GM10266 (cell line): Measurements from ENCODE around the gene AKAP13.
A peak's percentile ranks its signal among the peaks of the same experiment; 100 is the strongest.
"Not testable (repeated sequence)": the region's sequence is repeated elsewhere in the genome, so short reads cannot be mapped to it uniquely, and the experiment has no call there.

Experiments used
- DNase-seq: peaks from one replicate; pipeline ENCODE4 v3.0.0; 2012; ENCODE audit errors: extremely low spot score
- TF ChIP-seq, protein P1 (sequence below): IDR thresholded peaks from 2 replicates; pipeline ENCODE4 v1.5.1; 2012; ENCODE audit warnings: mild to moderate bottlenecking, low read depth; ENCODE audit not compliant: control insufficient read depth, insufficient read depth; ENCODE audit errors: missing control alignments

AKAP13 gene

DNA sequence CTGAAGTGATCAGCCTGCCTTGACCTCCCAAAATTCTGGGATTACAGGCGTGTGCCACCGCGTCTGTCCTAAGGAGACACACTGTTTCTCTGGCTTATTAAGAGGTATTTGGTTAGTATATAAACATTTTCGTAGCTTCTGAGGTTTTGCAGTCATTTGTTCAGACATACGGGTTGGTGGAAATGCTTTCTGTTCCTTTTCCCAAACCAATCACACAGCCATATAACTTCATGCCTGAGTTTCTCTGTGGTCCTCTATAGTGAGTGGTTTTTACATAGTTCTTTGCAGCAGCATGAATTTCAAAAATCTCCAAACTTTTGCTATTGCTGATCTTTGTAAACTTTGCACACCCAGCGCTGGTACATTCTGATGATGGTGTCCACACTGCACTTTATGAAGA, 100.5 kb downstream of the AKAP13 start:
- TF ChIP-seq, protein P1, sequence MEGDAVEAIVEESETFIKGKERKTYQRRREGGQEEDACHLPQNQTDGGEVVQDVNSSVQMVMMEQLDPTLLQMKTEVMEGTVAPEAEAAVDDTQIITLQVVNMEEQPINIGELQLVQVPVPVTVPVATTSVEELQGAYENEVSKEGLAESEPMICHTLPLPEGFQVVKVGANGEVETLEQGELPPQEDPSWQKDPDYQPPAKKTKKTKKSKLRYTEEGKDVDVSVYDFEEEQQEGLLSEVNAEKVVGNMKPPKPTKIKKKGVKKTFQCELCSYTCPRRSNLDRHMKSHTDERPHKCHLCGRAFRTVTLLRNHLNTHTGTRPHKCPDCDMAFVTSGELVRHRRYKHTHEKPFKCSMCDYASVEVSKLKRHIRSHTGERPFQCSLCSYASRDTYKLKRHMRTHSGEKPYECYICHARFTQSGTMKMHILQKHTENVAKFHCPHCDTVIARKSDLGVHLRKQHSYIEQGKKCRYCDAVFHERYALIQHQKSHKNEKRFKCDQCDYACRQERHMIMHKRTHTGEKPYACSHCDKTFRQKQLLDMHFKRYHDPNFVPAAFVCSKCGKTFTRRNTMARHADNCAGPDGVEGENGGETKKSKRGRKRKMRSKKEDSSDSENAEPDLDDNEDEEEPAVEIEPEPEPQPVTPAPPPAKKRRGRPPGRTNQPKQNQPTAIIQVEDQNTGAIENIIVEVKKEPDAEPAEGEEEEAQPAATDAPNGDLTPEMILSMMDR = no peak
- DNase-seq = no peak

DNA sequence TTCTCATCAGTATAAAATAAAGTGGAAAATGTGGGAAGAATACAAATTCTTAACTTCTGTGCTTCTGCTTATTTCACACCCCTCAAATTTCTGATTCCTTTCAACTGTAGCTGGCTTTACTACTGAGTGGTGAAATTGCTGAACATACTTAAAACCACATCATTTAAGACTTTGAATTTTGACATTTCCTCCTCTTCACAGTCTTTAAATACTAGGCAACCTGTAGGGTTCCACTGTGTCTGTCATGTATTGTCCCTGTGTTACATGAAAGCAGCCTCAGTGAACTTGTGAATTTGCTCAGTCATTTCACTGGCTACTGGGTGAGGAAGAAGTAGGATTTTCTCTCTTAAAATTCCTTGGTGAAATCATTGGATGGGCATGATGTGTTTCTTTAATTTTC, 101.1 kb downstream of the AKAP13 start:
- not testable (repeated sequence) for DNase-seq

DNA sequence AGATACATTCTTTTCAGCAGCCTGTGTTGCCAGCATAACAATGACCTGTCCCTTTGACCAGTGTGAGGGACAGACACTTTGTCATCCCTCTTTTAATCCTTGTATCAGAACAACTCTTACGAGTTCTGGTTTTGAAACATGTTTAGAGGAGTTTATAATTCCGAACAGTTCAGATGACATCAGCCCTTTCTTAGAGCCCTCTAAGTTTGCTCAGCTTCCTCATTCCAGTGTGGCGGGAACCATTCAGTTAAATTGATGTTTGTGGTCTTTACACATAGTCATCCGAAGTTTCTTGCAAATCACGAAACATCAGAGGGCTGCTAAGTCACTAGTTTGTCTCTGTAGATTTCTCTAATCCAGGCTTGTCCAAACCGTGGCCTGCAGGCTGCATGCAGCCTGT, 102.5 kb downstream of the AKAP13 start:
- DNase-seq = no peak
- TF ChIP-seq, protein P1 = no peak

DNA sequence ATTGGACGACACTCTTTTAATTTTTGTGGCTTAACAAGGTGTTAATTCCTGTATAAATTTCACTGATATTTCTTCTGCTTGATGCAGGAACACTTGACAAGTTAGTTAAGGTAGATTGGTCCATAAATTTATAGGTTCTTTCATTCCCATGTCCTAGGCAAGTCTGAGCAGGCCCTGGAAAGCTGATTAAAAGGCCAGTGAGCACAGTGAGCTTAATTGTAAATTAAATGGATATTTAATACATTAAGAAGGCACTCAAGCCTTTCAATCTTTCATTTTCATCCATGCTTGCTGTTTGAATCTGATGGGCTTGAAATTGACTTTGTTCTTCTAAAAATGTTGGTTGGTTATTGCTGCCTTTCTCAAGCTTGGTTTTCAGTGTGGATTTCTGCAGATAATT, 103.6 kb downstream of the AKAP13 start:
- not testable (repeated sequence) for DNase-seq

DNA sequence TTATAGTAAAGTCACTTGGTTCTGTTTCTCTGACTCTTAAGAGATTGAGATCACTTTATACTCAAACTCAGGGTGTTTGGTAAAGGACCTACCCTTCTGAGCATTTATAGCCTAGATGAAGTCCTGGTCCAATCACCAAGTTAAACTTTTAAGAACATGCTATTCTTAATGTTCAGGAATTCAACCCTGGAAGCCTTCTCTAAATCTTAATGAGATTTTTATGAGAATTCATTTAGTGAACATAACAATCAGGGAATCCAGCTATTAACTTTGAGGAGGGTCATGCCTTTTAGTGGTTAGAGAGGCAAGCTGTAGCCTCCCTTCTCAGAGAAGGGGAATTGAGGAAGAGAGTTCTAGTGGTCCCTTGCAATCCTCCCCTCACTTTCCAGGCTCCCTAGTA, 104.5 kb downstream of the AKAP13 start:
- DNase-seq = not testable (repeated sequence)

DNA sequence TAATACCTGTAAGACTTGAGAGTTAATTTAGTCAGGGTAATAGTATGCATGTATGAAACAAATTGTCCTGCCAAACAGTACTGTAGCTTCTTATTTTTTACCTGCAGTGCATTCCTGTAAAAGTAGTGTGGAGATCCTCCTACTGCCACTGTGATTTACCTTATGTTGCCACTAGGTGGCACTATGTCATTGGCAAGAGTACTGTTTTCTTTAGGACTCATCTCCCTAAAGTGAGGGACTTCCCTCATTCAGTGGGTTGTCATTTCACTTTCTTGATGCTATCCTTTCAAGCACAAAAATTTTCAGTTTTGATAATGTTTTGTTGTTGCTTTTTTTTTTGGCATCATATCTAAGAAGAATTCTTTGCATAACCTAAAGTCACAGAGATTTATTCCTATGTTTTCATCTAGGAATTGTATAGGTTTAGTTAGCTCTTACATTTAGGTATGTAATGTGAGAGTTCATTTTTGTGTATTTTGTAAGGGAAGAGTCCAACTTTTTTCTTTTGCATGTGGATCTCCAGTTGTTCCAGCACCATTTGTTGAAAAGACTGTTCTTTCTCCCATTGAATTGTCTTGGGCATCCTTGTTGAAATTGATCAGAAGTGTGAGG, 105.7 kb downstream of the AKAP13 start:
- peak; percentile 52 for DNase-seq
- TF ChIP-seq, protein P1 = peak; percentile 46

DNA sequence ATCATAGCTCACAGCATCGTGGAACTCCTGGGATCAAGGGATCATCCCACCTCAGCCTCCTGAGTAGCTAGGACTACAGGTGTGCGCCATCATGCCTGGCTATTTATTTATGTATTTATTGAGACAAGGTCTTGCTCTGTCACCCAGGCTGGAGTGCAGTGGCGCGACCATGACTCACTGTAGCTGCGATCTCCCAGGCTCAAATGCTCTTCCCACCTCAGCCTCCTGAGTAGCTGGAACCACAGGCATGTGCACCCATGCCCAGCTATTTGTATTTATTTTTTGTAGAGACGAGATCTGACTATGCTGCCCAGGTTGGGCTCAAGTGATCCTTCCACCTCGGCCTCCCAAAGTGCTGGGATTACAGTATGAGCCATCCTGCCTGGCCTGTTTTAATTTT, 107.4 kb downstream of the AKAP13 start:
- DNase-seq = not testable (repeated sequence)

DNA sequence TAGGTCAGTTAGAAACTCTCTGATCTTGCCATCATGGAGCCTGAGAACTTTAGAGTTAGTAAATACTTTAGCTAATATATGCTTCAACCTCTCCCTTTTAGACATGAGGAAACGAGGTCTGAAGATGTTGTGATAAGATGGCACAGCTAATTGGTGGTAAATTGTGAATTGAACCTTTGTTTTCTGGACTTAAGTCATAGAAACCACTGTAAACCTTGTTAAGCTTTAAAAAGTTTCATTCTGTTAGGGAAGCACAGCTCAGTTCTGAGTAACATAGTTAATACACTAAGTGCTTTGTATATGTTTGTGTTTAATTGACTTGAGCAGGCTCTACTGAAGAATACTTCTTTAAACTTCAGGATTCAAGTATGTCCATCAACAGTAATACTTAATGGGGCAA, 108.6 kb downstream of the AKAP13 start:
- TF ChIP-seq, protein P1 = no peak
- no peak for DNase-seq

DNA sequence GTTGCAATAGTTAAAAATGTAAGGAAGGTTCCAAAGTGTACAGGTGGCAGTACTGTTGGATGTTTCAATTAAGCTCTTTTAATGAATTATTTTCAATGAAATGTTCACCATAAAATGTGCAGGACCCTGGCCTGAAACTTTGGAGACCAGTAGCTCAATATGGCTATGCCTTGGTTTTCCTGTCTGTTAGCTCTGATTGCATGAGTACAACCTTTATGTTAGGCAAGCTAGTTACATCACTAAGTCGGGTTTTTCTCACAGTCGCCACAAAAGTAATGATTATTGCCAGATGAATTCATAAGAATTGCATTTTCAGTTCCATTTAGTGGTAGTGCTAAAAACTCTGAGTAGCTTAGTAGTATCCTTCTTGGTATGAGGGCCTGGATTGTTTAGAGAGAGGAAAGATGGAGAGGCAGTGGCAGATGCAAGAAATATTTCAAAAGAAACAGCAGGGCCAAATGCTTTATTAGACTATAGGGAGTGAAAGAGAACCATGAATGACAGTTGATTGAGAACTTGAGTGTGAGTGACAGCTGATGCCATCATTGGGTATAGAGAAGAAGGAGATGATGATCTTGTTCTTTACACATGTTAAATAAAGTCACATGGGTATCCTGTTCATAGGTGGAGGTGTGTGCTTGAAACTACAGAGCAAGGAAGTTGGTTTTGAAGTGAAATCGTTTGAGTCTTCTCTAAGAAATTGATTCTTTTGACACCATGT, 109.5 kb downstream of the AKAP13 start:
- TF ChIP-seq, protein P1 = no peak
- peak; percentile 15 for DNase-seq

DNA sequence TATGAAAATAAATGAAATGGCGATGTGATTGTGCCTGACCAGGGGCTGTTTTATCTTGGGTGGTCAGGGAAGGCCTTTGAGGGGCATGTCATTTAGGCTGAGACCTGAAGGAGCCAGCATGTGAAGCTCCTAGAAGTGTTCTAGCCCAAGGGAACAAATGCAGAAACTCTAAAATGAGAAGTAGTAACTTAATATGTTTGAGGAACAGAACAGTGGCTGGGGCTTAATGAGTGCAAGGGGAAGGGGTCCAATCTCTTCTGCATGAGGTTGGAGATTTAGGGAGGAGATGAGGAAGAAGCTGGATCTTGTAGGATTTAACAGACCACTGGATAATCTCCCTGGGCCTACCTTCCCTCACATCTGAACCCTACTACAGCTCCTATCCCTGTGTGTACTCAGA, 110.5 kb downstream of the AKAP13 start:
- TF ChIP-seq, protein P1 = no peak
- DNase-seq = no peak
